GM23248 (cell line): ENCODE results near the gene MLC1. TPM values are rescaled to one million over a fixed set of nuclear protein-coding genes. Genes with fewer than 3 reads are reported as not detected.
A peak's percentile ranks its signal among the peaks of the same experiment; 100 is the strongest.

Experiments
- DNase-seq: peaks from one replicate; pipeline ENCODE4 v3.0.0-alpha.2; 2015
- H2AFZ ChIP-seq: fragments of 200-600 bp; sonication (generic); 2 replicates; pipeline ENCODE4 v1.6.1; 2016; ENCODE audit warnings: antibody characterized with exemption
- H3F3A ChIP-seq: fragments of 200-600 bp; sonication (generic); 2 replicates; pipeline ENCODE4 v1.6.1; 2016; ENCODE audit warnings: mild to moderate bottlenecking, antibody characterized with exemption, mixed run types; ENCODE audit not compliant: insufficient read depth
- H3K27ac ChIP-seq: fragments of 200-600 bp; sonication (generic); 2 replicates; pipeline ENCODE4 v1.5.1; 2016; ENCODE audit warnings: mild to moderate bottlenecking
- H3K27me3 ChIP-seq: fragments of 200-600 bp; sonication (generic); replicated peaks from 2 replicates; pipeline ENCODE4 v1.6.1; 2016; ENCODE audit warnings: mild to moderate bottlenecking; ENCODE audit not compliant: insufficient read depth
- H3K36me3 ChIP-seq: fragments of 200-600 bp; sonication (generic); 2 replicates; pipeline ENCODE4 v1.6.1; 2016; ENCODE audit warnings: low read depth, mild to moderate bottlenecking
- H3K4me1 ChIP-seq: fragments of 200-600 bp; sonication (generic); 2 replicates; pipeline ENCODE4 v1.6.1; 2016; ENCODE audit warnings: mild to moderate bottlenecking; ENCODE audit not compliant: insufficient read depth
- H3K4me2 ChIP-seq: fragments of 200-600 bp; sonication (generic); one replicate; pipeline ENCODE4 v1.6.1; 2016; ENCODE audit warnings: mild to moderate bottlenecking; ENCODE audit not compliant: unreplicated experiment
- H3K4me3 ChIP-seq: fragments of 200-600 bp; sonication (generic); 2 replicates; pipeline ENCODE4 v1.5.1; 2016; ENCODE audit warnings: mild to moderate bottlenecking
- H3K79me2 ChIP-seq: fragments of 200-600 bp; sonication (generic); 2 replicates; pipeline ENCODE4 v1.6.1; 2016; ENCODE audit warnings: mild to moderate bottlenecking; ENCODE audit not compliant: insufficient read depth
- H3K9ac ChIP-seq: fragments of 200-600 bp; sonication (generic); 2 replicates; pipeline ENCODE4 v1.6.1; 2016; ENCODE audit warnings: mild to moderate bottlenecking
- H3K9me2 ChIP-seq: fragments of 200-600 bp; sonication (generic); 2 replicates; pipeline ENCODE4 v1.6.1; 2016; ENCODE audit warnings: mixed run types, mild to moderate bottlenecking, moderate library complexity; ENCODE audit not compliant: insufficient read depth
- H3K9me3 ChIP-seq: fragments of 200-600 bp; sonication (generic); one replicate; pipeline ENCODE4 v1.6.1; 2017; ENCODE audit warnings: low read depth
- H4K20me1 ChIP-seq: fragments of 200-600 bp; sonication (generic); 2 replicates; pipeline ENCODE4 v1.6.0; 2016; ENCODE audit not compliant: insufficient read depth
- EZH2 ChIP-seq: fragments of 200-600 bp; sonication (generic); IDR thresholded peaks from 2 replicates; pipeline ENCODE4 v1.6.1; 2018; ENCODE audit warnings: antibody characterized with exemption, mild to moderate bottlenecking; ENCODE audit not compliant: insufficient read depth, poor library complexity, severe bottlenecking
- EZH2phosphoT487 ChIP-seq: fragments of 200-600 bp; sonication (generic); IDR thresholded peaks from 2 replicates; pipeline ENCODE4 v1.6.1; 2018; ENCODE audit warnings: antibody characterized with exemption, moderate library complexity, mild to moderate bottlenecking, low read depth; ENCODE audit not compliant: insufficient read depth
- WGBS, 2 experiments: methylation state at CpG; one replicate each; pipeline ENCODE4 v1.1.6; 2015 to 2017; ENCODE audit warnings: low lambda C conversion rate in 2 of 2, low coverage in 1 of 2; ENCODE audit errors: missing lambda C conversion rate in 2 of 2; 5-methylcytosine and 5-hydroxymethylcytosine counted together
- in situ Hi-C: fragments of 300-500 bp; cut with MboI; formaldehyde crosslinking; loops from 2 replicates; pipeline ENCODE4 v1.15.0; 2020
- polyA plus RNA-seq: library from polyadenylated mRNA; unstranded; fragments of >200 nt; fragmentation: Nextera tagmentation; extraction: Ambion mirVana; gene quantifications from 2 replicates; pipeline ENCODE4 v1.2.1, GENCODE V29; 2016
- total RNA-seq: library from RNA; depleted of rRNA; stranded (reverse); fragments of >200 nt; shearing (Covaris generic); gene quantifications from 2 replicates; pipeline ENCODE4 v1.2.3, GENCODE V29; 2014

MLC1 gene
- total and polyA plus RNA-seq, 2 experiments from 2014 or later, result not detected

GRCh38 chr22:50074551-50075530 is 10.4 kb downstream of the MLC1 start:
- H2AFZ ChIP-seq, result no peak overlapping the region
- 71 to 75% methylated on average over 31 to 32 of the region's 32 CpGs for WGBS, 2 experiments
- no peaks in the 10 kb centered on the region for H3K4me1 ChIP-seq
- H3K4me2 ChIP-seq, result no peak overlapping the region
- no peaks in the 10 kb centered on the region for H4K20me1 ChIP-seq
- H3K9ac ChIP-seq, result no peak overlapping the region
- no peaks in the 10 kb centered on the region for H3K9me3 ChIP-seq
- in situ Hi-C loops, result no loop called here
- H3K9me2 ChIP-seq, result no peaks in the 10 kb centered on the region
- no peaks in the 10 kb centered on the region for H3F3A ChIP-seq
- peak; percentile 49 for DNase-seq
- H3K27me3 ChIP-seq, result peaks cover 6% of the 10 kb centered on the region; the same call in 1 of the 2 replicates
- no peaks in the 10 kb centered on the region for H3K36me3 ChIP-seq
- H3K27ac ChIP-seq, result no peak overlapping the region
- H3K4me3 ChIP-seq, result no peak overlapping the region
- no peak for TF ChIP-seq EZH2
- no peak for TF ChIP-seq EZH2phosphoT487
- H3K79me2 ChIP-seq, result no peaks in the 10 kb centered on the region

DNA sequence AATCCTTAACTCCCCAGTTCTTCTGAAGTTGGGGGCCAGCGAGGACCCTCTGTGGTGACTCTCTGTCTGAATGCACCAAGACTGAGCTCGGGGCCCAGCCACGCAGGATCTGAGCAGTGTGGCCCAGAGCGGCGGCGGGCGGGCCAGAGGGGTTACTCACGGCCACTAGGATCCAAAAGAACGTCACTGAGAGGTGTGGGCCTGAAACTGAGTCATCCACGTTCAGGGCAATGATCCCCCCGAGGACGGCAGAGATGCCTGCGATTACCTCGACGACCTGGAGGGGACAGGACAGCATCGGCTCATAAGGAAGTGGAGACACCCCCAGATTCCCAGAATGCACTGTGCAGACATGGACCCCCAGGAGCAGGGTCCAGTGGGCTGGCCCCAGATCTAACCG is 11.2 kb downstream of the MLC1 start:
- in situ Hi-C loops, result no loop called here
- H4K20me1 ChIP-seq, result no peaks in the 10 kb centered on the region
- H2AFZ ChIP-seq, result no peak overlapping the region
- no peaks in the 10 kb centered on the region for H3K36me3 ChIP-seq
- 52 to 56% methylated on average over 16 to 17 of the region's 17 CpGs for WGBS, 2 experiments
- H3K27ac ChIP-seq, result no peak overlapping the region
- H3K4me2 ChIP-seq, result no peak overlapping the region
- H3F3A ChIP-seq, result no peaks in the 10 kb centered on the region
- no peaks in the 10 kb centered on the region for H3K79me2 ChIP-seq
- no peaks in the 10 kb centered on the region for H3K9me3 ChIP-seq
- no peaks in the 10 kb centered on the region for H3K9me2 ChIP-seq
- H3K4me1 ChIP-seq, result no peaks in the 10 kb centered on the region
- no peak overlapping the region for H3K4me3 ChIP-seq
- TF ChIP-seq EZH2 (no peak), EZH2phosphoT487 (no peak)
- peak; percentile 33 for DNase-seq
- H3K27me3 ChIP-seq, result no peaks in the 10 kb centered on the region
- no peak overlapping the region for H3K9ac ChIP-seq

GRCh38 chr22:50072714-50073538 is 12.3 kb downstream of the MLC1 start:
- TF ChIP-seq EZH2phosphoT487 (no peak), EZH2 (no peak)
- no peaks in the 10 kb centered on the region for H4K20me1 ChIP-seq
- H3F3A ChIP-seq, result no peaks in the 10 kb centered on the region
- H3K9ac ChIP-seq, result no peak overlapping the region
- H3K79me2 ChIP-seq, result no peaks in the 10 kb centered on the region
- no peaks in the 10 kb centered on the region for H3K36me3 ChIP-seq
- DNase-seq, result no peak
- no peak overlapping the region for H2AFZ ChIP-seq
- WGBS, 2 experiments, result 71 to 76% methylated on average over 18 to 28 of the region's 28 CpGs
- H3K4me2 ChIP-seq, result no peak overlapping the region
- no peaks in the 10 kb centered on the region for H3K9me3 ChIP-seq
- H3K27ac ChIP-seq, result no peak overlapping the region
- in situ Hi-C loops, result no loop called here
- no peaks in the 10 kb centered on the region for H3K9me2 ChIP-seq
- H3K4me3 ChIP-seq, result no peak overlapping the region
- no peaks in the 10 kb centered on the region for H3K27me3 ChIP-seq
- no peaks in the 10 kb centered on the region for H3K4me1 ChIP-seq

GRCh38 chr22:50072167-50072555 is 13.1 kb downstream of the MLC1 start:
- WGBS, 2 experiments, result 77 to 78% methylated on average over 9 of the region's 9 CpGs
- Histone ChIP-seq H3F3A (no peaks in the 10 kb centered on the region), H3K9me2 (no peaks in the 10 kb centered on the region), H3K79me2 (no peaks in the 10 kb centered on the region), H3K27ac (no peak overlapping the region), H3K9me3 (no peaks in the 10 kb centered on the region), H4K20me1 (no peaks in the 10 kb centered on the region), H2AFZ (no peak overlapping the region), H3K9ac (no peak overlapping the region), H3K4me2 (no peak overlapping the region), H3K27me3 (no peaks in the 10 kb centered on the region), H3K4me3 (no peak overlapping the region), H3K4me1 (no peaks in the 10 kb centered on the region), H3K36me3 (no peaks in the 10 kb centered on the region)
- DNase-seq, result no peak
- in situ Hi-C loops, result no loop called here
- TF ChIP-seq EZH2 (no peak), EZH2phosphoT487 (no peak)
